ENCODE measurements around the gene OXCT1.

GRCh38 chr5:41682641-41683040 lies 187.6 kb downstream of the OXCT1 start:
- TF ChIP-seq POLR2AphosphoS5 (IDR thresholded peaks at IDR 0.05; ENCODE audit: low read depth, low read length) (no peak), REST (IDR thresholded peaks at IDR 0.05; ENCODE audit: insufficient read depth in 1 of 2, low read depth in 2 of 2, low read length in 2 of 2) (no peak)

Data from PFSK-1 (cell line).